ENCODE results near the gene CRIP2.

Gene CRIP2

GRCh38 chr14:105500036-105500725, 25.6 kb downstream of the CRIP2 start:
- DNase-seq: no peak
- no peaks in the 10 kb centered on the region for H3K4me1 ChIP-seq (ENCODE audit: control insufficient read depth in 1 of 2, insufficient read depth in 2 of 2, low read length in 2 of 2)
- WGBS (ENCODE audit: extremely low coverage, insufficient coverage, insufficient read length): no CpG with 5 or more reads among the region's 21 CpGs
- H4K8ac ChIP-seq (ENCODE audit: low read depth, low read length): no peak overlapping the region
- no peak overlapping the region for H3K18ac ChIP-seq (ENCODE audit: low read length)
- H4K12ac ChIP-seq (ENCODE audit: low read depth, low read length): no peak overlapping the region
- no peak overlapping the region for H2BK5ac ChIP-seq (ENCODE audit: low read depth, low read length, poor library complexity)
- H4K91ac ChIP-seq (ENCODE audit: low read depth, low read length): no peak overlapping the region
- no peak overlapping the region for H3K23ac ChIP-seq (ENCODE audit: low read length)
- H3K9ac ChIP-seq (ENCODE audit: low read length): no peak overlapping the region
- H3K36me3 ChIP-seq (ENCODE audit: control insufficient read depth in 1 of 2, insufficient read depth in 2 of 2, low read length in 2 of 2): peaks cover 0 to 5% of the 10 kb centered on the region in 2 experiments
- H2AFZ ChIP-seq (ENCODE audit: insufficient read depth, low read length, poor library complexity): no peak overlapping the region
- H2BK120ac ChIP-seq (ENCODE audit: insufficient read depth, low read length, poor library complexity): no peak overlapping the region
- no peak overlapping the region for H3K14ac ChIP-seq (ENCODE audit: low read length)
- peaks cover 50% of the 10 kb centered on the region for H3K9me3 ChIP-seq (ENCODE audit: insufficient read depth, low read depth, low read length)
- no peak overlapping the region for H3K27ac ChIP-seq (ENCODE audit: low read depth, low read length)
- no peak overlapping the region for H3K4me3 ChIP-seq (ENCODE audit: low read depth, low read length)
- H3K4ac ChIP-seq (ENCODE audit: low read depth, low read length): no peak overlapping the region
- H3K79me2 ChIP-seq (ENCODE audit: control insufficient read depth, insufficient read depth, low read length, poor library complexity): no peaks in the 10 kb centered on the region
- H3K4me2 ChIP-seq (ENCODE audit: low read length): no peak overlapping the region
- no peak overlapping the region for H2AK5ac ChIP-seq (ENCODE audit: low read length)
- H2BK12ac ChIP-seq (ENCODE audit: low read length): no peak overlapping the region
- H3K79me1 ChIP-seq (ENCODE audit: low read length): no peaks in the 10 kb centered on the region
- H3K27me3 ChIP-seq (ENCODE audit: insufficient read depth, low read length): no peaks in the 10 kb centered on the region

- no peaks in the 10 kb centered on the region for H3K27me3 ChIP-seq (ENCODE audit: insufficient read depth, low read length)
- H3K4me2 ChIP-seq (ENCODE audit: low read length): no peak overlapping the region
- no peak overlapping the region for H2BK5ac ChIP-seq (ENCODE audit: low read depth, low read length, poor library complexity)
- H2AFZ ChIP-seq (ENCODE audit: insufficient read depth, low read length, poor library complexity): no peak overlapping the region
- no peak overlapping the region for H4K8ac ChIP-seq (ENCODE audit: low read depth, low read length)
- H3K4me3 ChIP-seq (ENCODE audit: low read depth, low read length): no peak overlapping the region
- no peak overlapping the region for H2BK120ac ChIP-seq (ENCODE audit: insufficient read depth, low read length, poor library complexity)
- H4K12ac ChIP-seq (ENCODE audit: low read depth, low read length): no peak overlapping the region
- no peak overlapping the region for H3K18ac ChIP-seq (ENCODE audit: low read length)
- DNase-seq: no peak
- H3K4ac ChIP-seq (ENCODE audit: low read depth, low read length): no peak overlapping the region
- H2BK12ac ChIP-seq (ENCODE audit: low read length): no peak overlapping the region
- no CpG with 5 or more reads among the region's 10 CpGs for WGBS (ENCODE audit: extremely low coverage, insufficient coverage, insufficient read length)
- no peaks in the 10 kb centered on the region for H3K4me1 ChIP-seq (ENCODE audit: control insufficient read depth in 1 of 2, insufficient read depth in 2 of 2, low read length in 2 of 2)
- no peaks in the 10 kb centered on the region for H3K79me1 ChIP-seq (ENCODE audit: low read length)
- H2AK5ac ChIP-seq (ENCODE audit: low read length): no peak overlapping the region
- no peak overlapping the region for H4K91ac ChIP-seq (ENCODE audit: low read depth, low read length)
- no peak overlapping the region for H3K9ac ChIP-seq (ENCODE audit: low read length)
- no peak overlapping the region for H3K23ac ChIP-seq (ENCODE audit: low read length)
- no peak overlapping the region for H3K27ac ChIP-seq (ENCODE audit: low read depth, low read length)
- H3K9me3 ChIP-seq (ENCODE audit: insufficient read depth, low read depth, low read length): peaks cover 50% of the 10 kb centered on the region
- H3K14ac ChIP-seq (ENCODE audit: low read length): no peak overlapping the region
- H3K79me2 ChIP-seq (ENCODE audit: control insufficient read depth, insufficient read depth, low read length, poor library complexity): no peaks in the 10 kb centered on the region
- peaks cover 0 to 5% of the 10 kb centered on the region in 2 experiments for H3K36me3 ChIP-seq (ENCODE audit: control insufficient read depth in 1 of 2, insufficient read depth in 2 of 2, low read length in 2 of 2)
These were observed 26.1 kb downstream of the CRIP2 start for GRCh38 chr14:105500726-105501101.

- H3K4me1 ChIP-seq (ENCODE audit: control insufficient read depth in 1 of 2, insufficient read depth in 2 of 2, low read length in 2 of 2): no peaks in the 10 kb centered on the region
- no peak for DNase-seq
- H2BK120ac ChIP-seq (ENCODE audit: insufficient read depth, low read length, poor library complexity): no peak overlapping the region
- peaks cover 0 to 5% of the 10 kb centered on the region in 2 experiments for H3K36me3 ChIP-seq (ENCODE audit: control insufficient read depth in 1 of 2, insufficient read depth in 2 of 2, low read length in 2 of 2)
- WGBS (ENCODE audit: extremely low coverage, insufficient coverage, insufficient read length): no CpG with 5 or more reads among the region's 13 CpGs
- no peak overlapping the region for H3K14ac ChIP-seq (ENCODE audit: low read length)
- H2BK5ac ChIP-seq (ENCODE audit: low read depth, low read length, poor library complexity): no peak overlapping the region
- H4K8ac ChIP-seq (ENCODE audit: low read depth, low read length): no peak overlapping the region
- H4K91ac ChIP-seq (ENCODE audit: low read depth, low read length): no peak overlapping the region
- no peaks in the 10 kb centered on the region for H3K27me3 ChIP-seq (ENCODE audit: insufficient read depth, low read length)
- no peak overlapping the region for H2AK5ac ChIP-seq (ENCODE audit: low read length)
- no peaks in the 10 kb centered on the region for H3K79me1 ChIP-seq (ENCODE audit: low read length)
- H3K79me2 ChIP-seq (ENCODE audit: control insufficient read depth, insufficient read depth, low read length, poor library complexity): no peaks in the 10 kb centered on the region
- peaks cover 47% of the 10 kb centered on the region for H3K9me3 ChIP-seq (ENCODE audit: insufficient read depth, low read depth, low read length)
- no peak overlapping the region for H2AFZ ChIP-seq (ENCODE audit: insufficient read depth, low read length, poor library complexity)
- H3K23ac ChIP-seq (ENCODE audit: low read length): no peak overlapping the region
- no peak overlapping the region for H3K4ac ChIP-seq (ENCODE audit: low read depth, low read length)
- H3K18ac ChIP-seq (ENCODE audit: low read length): no peak overlapping the region
- no peak overlapping the region for H3K27ac ChIP-seq (ENCODE audit: low read depth, low read length)
- H3K9ac ChIP-seq (ENCODE audit: low read length): no peak overlapping the region
- H4K12ac ChIP-seq (ENCODE audit: low read depth, low read length): no peak overlapping the region
- H2BK12ac ChIP-seq (ENCODE audit: low read length): no peak overlapping the region
- H3K4me3 ChIP-seq (ENCODE audit: low read depth, low read length): no peak overlapping the region
- no peak overlapping the region for H3K4me2 ChIP-seq (ENCODE audit: low read length)
These were observed 27.1 kb downstream of the CRIP2 start for GRCh38 chr14:105501504-105502291.

- no peak overlapping the region for H3K27ac ChIP-seq (ENCODE audit: low read depth, low read length)
- H3K27me3 ChIP-seq (ENCODE audit: insufficient read depth, low read length): no peaks in the 10 kb centered on the region
- peaks cover 0 to 4% of the 10 kb centered on the region in 2 experiments for H3K36me3 ChIP-seq (ENCODE audit: control insufficient read depth in 1 of 2, insufficient read depth in 2 of 2, low read length in 2 of 2)
- WGBS (ENCODE audit: extremely low coverage, insufficient coverage, insufficient read length): no CpG with 5 or more reads among the region's 18 CpGs
- no peak overlapping the region for H3K4ac ChIP-seq (ENCODE audit: low read depth, low read length)
- H3K4me1 ChIP-seq (ENCODE audit: control insufficient read depth in 1 of 2, insufficient read depth in 2 of 2, low read length in 2 of 2): no peaks in the 10 kb centered on the region
- H2BK120ac ChIP-seq (ENCODE audit: insufficient read depth, low read length, poor library complexity): no peak overlapping the region
- H2AK5ac ChIP-seq (ENCODE audit: low read length): no peak overlapping the region
- no peak overlapping the region for H4K91ac ChIP-seq (ENCODE audit: low read depth, low read length)
- H3K18ac ChIP-seq (ENCODE audit: low read length): no peak overlapping the region
- H4K8ac ChIP-seq (ENCODE audit: low read depth, low read length): no peak overlapping the region
- peaks cover 48% of the 10 kb centered on the region for H3K9me3 ChIP-seq (ENCODE audit: insufficient read depth, low read depth, low read length)
- no peak overlapping the region for H2AFZ ChIP-seq (ENCODE audit: insufficient read depth, low read length, poor library complexity)
- H3K79me1 ChIP-seq (ENCODE audit: low read length): no peaks in the 10 kb centered on the region
- H4K12ac ChIP-seq (ENCODE audit: low read depth, low read length): no peak overlapping the region
- no peak overlapping the region for H3K4me2 ChIP-seq (ENCODE audit: low read length)
- H3K23ac ChIP-seq (ENCODE audit: low read length): no peak overlapping the region
- no peak overlapping the region for H3K14ac ChIP-seq (ENCODE audit: low read length)
- H3K9ac ChIP-seq (ENCODE audit: low read length): no peak overlapping the region
- H3K79me2 ChIP-seq (ENCODE audit: control insufficient read depth, insufficient read depth, low read length, poor library complexity): no peaks in the 10 kb centered on the region
- H3K4me3 ChIP-seq (ENCODE audit: low read depth, low read length): no peak overlapping the region
- H2BK5ac ChIP-seq (ENCODE audit: low read depth, low read length, poor library complexity): no peak overlapping the region
- H2BK12ac ChIP-seq (ENCODE audit: low read length): no peak overlapping the region
- no peak for DNase-seq
These were observed 28.1 kb downstream of the CRIP2 start for GRCh38 chr14:105502446-105503295.
